Esophagus muscularis mucosa (tissue), 3 donors: ENCODE results near the gene CTRB1.

ENCODE experiments used
- CTCF ChIP-seq, 3 experiments: fragments of 200-600 bp in 2 of 3; fragments of 450-650 bp in 1 of 3; sonication (generic) in 2 of 3; IDR thresholded peaks; one replicate each; pipeline ENCODE4 v1.5.1; 2017 to 2019; ENCODE audit warnings: antibody characterized with exemption in 3 of 3, mild to moderate bottlenecking in 2 of 3, moderate library complexity in 1 of 3
- EP300 ChIP-seq: sonication (generic); formaldehyde crosslinking; IDR thresholded peaks from one replicate; pipeline ENCODE4 v1.6.1; 2017; ENCODE audit warnings: antibody characterized with exemption

GRCh38 chr16:75248536-75249380, 30.0 kb downstream of the CTRB1 start:
- TF ChIP-seq EP300, result no peak
- TF ChIP-seq CTCF (IDR thresholded peaks at IDR 0.05), result no peak
